Measurements from ENCODE around the gene SLC4A4. TPM values are rescaled to one million over a fixed set of nuclear protein-coding genes. Genes with fewer than 3 reads are reported as not detected.

The SLC4A4 gene
- total and polyA plus RNA-seq, 2 of the 8 experiments (the other 6 are each of a cell fraction or from before 2014, with no cell fraction given), result 0.67 to 2.8 TPM

DNA sequence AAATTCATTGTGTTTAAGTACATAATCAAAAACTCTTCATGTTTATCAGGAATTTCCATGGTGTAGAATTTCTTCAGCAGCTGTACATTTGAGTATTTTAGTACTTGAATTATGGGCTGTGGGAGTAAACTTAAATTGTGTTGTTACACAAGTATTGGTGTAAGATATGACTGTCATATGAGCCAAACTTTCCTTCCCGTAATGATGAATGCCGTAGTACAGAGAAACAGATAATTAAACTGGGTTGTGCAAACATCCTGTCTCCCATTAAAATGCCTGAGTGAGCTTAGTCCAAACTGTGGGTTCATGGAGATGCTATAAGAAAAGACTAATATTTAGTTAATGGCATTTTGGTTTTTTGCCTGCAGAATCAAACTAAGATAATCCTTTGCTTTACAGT is 159.2 kb downstream of the SLC4A4 start:
- Histone ChIP-seq H2BK5ac (ENCODE audit: low read depth, low read length) (no peak overlapping the region), H4K5ac (ENCODE audit: insufficient read length, low read depth, low read length) (no peak overlapping the region), H3K56ac (replicated peaks; ENCODE audit: insufficient read length, low read depth, low read length) (no peak overlapping the region), H4K91ac (replicated peaks; ENCODE audit: insufficient read length, low read length) (no peak overlapping the region), H3K27me3 (replicated peaks in 1 of 4; ENCODE audit: control insufficient read depth in 3 of 4, extremely low read depth in 1 of 4, insufficient read depth in 3 of 4, low read length in 3 of 4) (no peaks in the 10 kb centered on the region), H3K18ac (ENCODE audit: extremely low read depth, low read length) (no peak overlapping the region), H3K4ac (replicated peaks; ENCODE audit: insufficient read length, low read depth, low read length) (no peak overlapping the region), H3K9me3 (ENCODE audit: insufficient read depth in 2 of 2, low read depth in 1 of 2, low read length in 1 of 2) (no peaks in the 10 kb centered on the region), H3K9ac (replicated peaks in 1 of 4; ENCODE audit: extremely low read depth in 1 of 4, low read depth in 3 of 4, low read length in 3 of 4) (peak overlapping the region in 1 of 4 experiments; percentile 8; a peak in 1 of 7 replicates), H3K36me3 (ENCODE audit: control insufficient read depth in 2 of 4, insufficient read depth in 4 of 4, low read length in 3 of 4) (no peaks in the 10 kb centered on the region), H2BK20ac (ENCODE audit: low read length) (no peak overlapping the region), H3K4me1 (replicated peaks in 1 of 4; ENCODE audit: control insufficient read depth in 3 of 4, insufficient read depth in 4 of 4, low read length in 3 of 4) (no peaks in the 10 kb centered on the region), H3K4me3 (ENCODE audit: extremely low read depth in 1 of 4, insufficient read depth in 2 of 4, low read depth in 3 of 4, low read length in 4 of 4) (no peak overlapping the region), H2BK12ac (ENCODE audit: low read depth, low read length) (no peak overlapping the region), H2AFZ (ENCODE audit: low read length) (no peak overlapping the region), H3K23ac (ENCODE audit: insufficient read length) (no peak overlapping the region), H3K79me2 (ENCODE audit: control insufficient read depth in 1 of 2, insufficient read depth in 2 of 2, low read length in 2 of 2) (no peaks in the 10 kb centered on the region), H3K14ac (ENCODE audit: insufficient read length) (no peak overlapping the region), H2BK120ac (replicated peaks; ENCODE audit: low read depth, low read length) (no peak overlapping the region), H2AK5ac (ENCODE audit: low read depth, low read length) (no peak overlapping the region), H3K4me2 (ENCODE audit: insufficient read depth in 1 of 2, low read depth in 2 of 2, low read length in 2 of 2) (no peak overlapping the region), H4K8ac (ENCODE audit: extremely low read depth, insufficient read depth, low read length) (no peak overlapping the region), H3K79me1 (ENCODE audit: low read depth, low read length) (no peaks in the 10 kb centered on the region), H3K27ac (ENCODE audit: low read depth, low read length) (no peak overlapping the region), H2BK15ac (ENCODE audit: low read length) (no peak overlapping the region), H4K20me1 (replicated peaks in 1 of 2; ENCODE audit: control insufficient read depth in 1 of 2, insufficient read depth in 2 of 2, low read length in 2 of 2) (no peaks in the 10 kb centered on the region), H3K23me2 (ENCODE audit: low read depth, low read length) (no peaks in the 10 kb centered on the region)
- FAIRE-seq (no peak), DNase-seq (ENCODE audit: low read depth in 1 of 2, low spot score in 2 of 2) (no peak)
- WGBS, 2 experiments (ENCODE audit: extremely low coverage in 1 of 2, insufficient coverage in 1 of 2, insufficient read length in 1 of 2, insufficient replicate concordance in 2 of 2, low coverage in 1 of 2, low lambda C conversion rate in 2 of 2, missing lambda C conversion rate in 1 of 2), result 100% methylated on average over 2 of the region's 2 CpGs; no CpG with 5 or more reads in 1 of the 2 experiments
- CTCF ChIA-PET (ENCODE audit: partially characterized antibody), result interaction anchor here (1.1 to 1.2 kb wide), 2 partner anchors 14 to 32 kb away, joined by 3 read pairs; no protein-coding TSS in a partner anchor
- POLR2A ChIA-PET (ENCODE audit: partially characterized antibody), result no interaction called here
- TF ChIP-seq, protein P1, sequence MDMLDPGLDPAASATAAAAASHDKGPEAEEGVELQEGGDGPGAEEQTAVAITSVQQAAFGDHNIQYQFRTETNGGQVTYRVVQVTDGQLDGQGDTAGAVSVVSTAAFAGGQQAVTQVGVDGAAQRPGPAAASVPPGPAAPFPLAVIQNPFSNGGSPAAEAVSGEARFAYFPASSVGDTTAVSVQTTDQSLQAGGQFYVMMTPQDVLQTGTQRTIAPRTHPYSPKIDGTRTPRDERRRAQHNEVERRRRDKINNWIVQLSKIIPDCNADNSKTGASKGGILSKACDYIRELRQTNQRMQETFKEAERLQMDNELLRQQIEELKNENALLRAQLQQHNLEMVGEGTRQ (IDR thresholded peaks at IDR 0.05; ENCODE audit: low read length), result no peak
- TF ChIP-seq, protein P2, sequence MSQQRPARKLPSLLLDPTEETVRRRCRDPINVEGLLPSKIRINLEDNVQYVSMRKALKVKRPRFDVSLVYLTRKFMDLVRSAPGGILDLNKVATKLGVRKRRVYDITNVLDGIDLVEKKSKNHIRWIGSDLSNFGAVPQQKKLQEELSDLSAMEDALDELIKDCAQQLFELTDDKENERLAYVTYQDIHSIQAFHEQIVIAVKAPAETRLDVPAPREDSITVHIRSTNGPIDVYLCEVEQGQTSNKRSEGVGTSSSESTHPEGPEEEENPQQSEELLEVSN (IDR thresholded peaks at IDR 0.05), result no peak
- TF ChIP-seq, protein P3, sequence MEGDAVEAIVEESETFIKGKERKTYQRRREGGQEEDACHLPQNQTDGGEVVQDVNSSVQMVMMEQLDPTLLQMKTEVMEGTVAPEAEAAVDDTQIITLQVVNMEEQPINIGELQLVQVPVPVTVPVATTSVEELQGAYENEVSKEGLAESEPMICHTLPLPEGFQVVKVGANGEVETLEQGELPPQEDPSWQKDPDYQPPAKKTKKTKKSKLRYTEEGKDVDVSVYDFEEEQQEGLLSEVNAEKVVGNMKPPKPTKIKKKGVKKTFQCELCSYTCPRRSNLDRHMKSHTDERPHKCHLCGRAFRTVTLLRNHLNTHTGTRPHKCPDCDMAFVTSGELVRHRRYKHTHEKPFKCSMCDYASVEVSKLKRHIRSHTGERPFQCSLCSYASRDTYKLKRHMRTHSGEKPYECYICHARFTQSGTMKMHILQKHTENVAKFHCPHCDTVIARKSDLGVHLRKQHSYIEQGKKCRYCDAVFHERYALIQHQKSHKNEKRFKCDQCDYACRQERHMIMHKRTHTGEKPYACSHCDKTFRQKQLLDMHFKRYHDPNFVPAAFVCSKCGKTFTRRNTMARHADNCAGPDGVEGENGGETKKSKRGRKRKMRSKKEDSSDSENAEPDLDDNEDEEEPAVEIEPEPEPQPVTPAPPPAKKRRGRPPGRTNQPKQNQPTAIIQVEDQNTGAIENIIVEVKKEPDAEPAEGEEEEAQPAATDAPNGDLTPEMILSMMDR (IDR thresholded peaks at IDR 0.05; ENCODE audit: control extremely low read depth in 1 of 3, insufficient read depth in 1 of 3, low read depth in 1 of 3, low read length in 3 of 3), result no peak
- TF ChIP-seq POLR2A (IDR thresholded peaks at IDR 0.05; ENCODE audit: control extremely low read depth in 1 of 2, low read depth in 2 of 2, low read length in 2 of 2), result no peak
- TF ChIP-seq TAF7 (optimal IDR thresholded peaks at IDR 0.05; ENCODE audit: borderline replicate concordance, low read depth, low read length), result no peak
- TF ChIP-seq MAFK (IDR thresholded peaks at IDR 0.05; ENCODE audit: low read depth, low read length), result no peak
- TF ChIP-seq CBX8 (IDR thresholded peaks at IDR 0.05; ENCODE audit: borderline replicate concordance, low read depth, low read length), result no peak
- no peak for TF ChIP-seq FOSL1 (IDR thresholded peaks at IDR 0.05; ENCODE audit: insufficient read depth, low read depth, low read length)
- no peak for TF ChIP-seq SIN3A (conservative IDR thresholded peaks at IDR 0.05 in 1 of 2, IDR thresholded peaks at IDR 0.05 in 1 of 2; ENCODE audit: low read depth in 1 of 2, low read length in 2 of 2)
- no peak for TF ChIP-seq HDAC6 (IDR thresholded peaks at IDR 0.05; ENCODE audit: low read depth, low read length)

Data from H1 (cell line).